HepG2 (cell line): ENCODE measurements around the gene NXF3.

Source experiments
- EZH2 ChIP-seq: conservative IDR thresholded peaks from 2 replicates; pipeline ENCODE4 v1.6.1; 2012; ENCODE audit warnings: mild to moderate bottlenecking, low read depth, low read length, moderate library complexity
- POLR2A ChIP-seq, 2 experiments: IDR thresholded peaks; 2 replicates each; pipeline ENCODE4 v1.6.1; 2011; ENCODE audit warnings: low read depth in 2 of 2, low read length in 2 of 2, mild to moderate bottlenecking in 1 of 2, moderate library complexity in 1 of 2; ENCODE audit not compliant: insufficient read depth in 1 of 2

DNA sequence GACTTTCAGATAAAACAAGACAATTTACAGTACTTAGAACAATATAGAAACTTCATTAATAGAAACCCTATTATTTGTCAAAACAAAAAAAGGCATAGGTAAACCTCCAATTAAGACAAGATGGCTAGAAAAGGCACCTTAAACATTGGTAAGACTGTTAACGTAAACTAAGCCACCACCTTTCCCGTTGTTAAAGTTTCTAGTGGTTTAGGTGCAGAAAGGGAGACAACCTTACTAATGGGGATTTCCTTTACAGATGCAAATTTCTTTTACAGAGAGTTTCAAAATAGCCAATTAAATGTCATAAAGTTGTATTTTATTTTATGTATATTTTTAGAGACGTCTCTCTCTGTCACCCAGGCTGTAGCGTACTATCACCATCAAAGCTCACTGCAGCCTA is 7.5 kb upstream of the NXF3 start:
- TF ChIP-seq EZH2 = no peak
- TF ChIP-seq POLR2A (IDR thresholded peaks at IDR 0.05; ENCODE audit: insufficient read depth in 1 of 2, low read depth in 2 of 2, low read length in 2 of 2) = no peak
